HG03196 (cell line): ENCODE results near the gene ZBTB20.

Experiments used
- ATAC-seq: cut with Tn5 transposase; IDR thresholded peaks from one replicate; pipeline ENCODE4 v1.9.1; 2021; ENCODE audit not compliant: unreplicated experiment

Gene ZBTB20

DNA sequence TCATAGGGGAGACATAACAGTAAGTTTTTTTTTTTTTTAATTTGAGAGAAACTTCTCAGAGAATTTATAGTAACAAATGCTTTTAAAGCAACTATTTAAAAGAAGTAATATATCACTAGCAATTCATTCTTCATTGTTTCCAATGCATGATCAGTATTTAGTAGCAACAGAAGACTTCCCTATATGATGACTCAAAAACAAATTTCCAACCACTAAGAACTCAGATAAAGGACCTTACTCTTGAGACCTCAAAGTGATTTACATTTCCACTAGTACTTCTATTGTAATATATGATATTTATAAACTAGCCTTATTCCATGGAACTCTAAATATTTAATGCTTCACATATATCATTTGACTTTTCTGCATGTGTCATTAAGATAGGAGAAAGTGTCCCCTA, 356.3 kb downstream of the ZBTB20 start:
- no peak for ATAC-seq

DNA sequence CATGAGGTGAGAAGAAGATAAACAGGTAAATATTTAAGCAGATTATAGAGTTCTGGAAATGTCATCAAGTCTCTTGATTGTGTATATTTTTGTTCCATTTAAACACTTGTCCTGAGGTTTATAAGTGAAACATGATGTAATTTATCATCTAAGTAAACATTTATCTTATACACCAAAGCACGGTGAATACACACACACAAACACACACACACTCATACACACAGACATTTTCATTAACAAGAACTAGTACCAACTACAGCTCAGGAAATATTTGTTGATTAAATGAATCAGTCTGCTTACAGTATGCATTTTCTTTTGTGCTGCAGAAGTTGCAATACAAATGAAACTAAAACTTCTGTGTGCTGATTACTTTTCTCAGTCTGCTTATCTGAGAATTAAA, 357.3 kb downstream of the ZBTB20 start:
- no peak for ATAC-seq

DNA sequence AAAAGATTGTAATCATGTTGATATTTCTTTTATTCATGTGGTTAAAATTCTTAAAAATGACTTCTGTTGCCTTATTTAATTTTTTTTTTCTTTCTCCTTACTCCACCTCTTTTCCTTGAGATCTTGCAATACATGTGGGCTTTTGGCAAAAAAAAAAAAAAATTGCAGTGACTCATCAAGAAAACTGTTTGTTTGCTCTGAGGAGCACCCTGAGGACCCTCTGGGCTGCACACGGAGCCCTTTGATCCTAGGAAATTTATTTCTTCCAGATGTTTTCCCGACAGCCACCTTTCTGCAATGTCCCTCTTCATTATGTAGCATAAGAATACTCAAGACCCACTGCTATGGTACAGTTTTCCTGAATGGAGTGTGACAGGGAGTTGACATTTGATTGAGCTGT, 371.7 kb downstream of the ZBTB20 start:
- ATAC-seq, result no peak

DNA sequence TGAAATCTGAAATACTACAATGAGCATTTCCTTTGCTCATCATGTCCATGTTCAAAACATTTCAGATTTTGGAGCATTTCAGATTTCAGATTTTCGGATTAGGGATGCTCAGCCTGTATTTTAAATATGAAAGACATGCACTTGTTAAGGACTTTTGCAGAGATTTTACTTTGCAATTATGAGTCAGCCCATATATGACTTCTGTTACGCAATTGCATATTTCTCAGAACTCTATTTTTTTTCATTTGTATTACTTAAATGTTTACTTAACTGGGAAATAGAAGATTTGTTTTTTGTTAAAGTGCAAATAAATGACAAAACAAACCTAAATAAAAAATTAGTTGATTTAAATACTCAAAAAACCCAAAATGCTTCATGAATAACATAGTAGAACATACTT, 376.2 kb downstream of the ZBTB20 start:
- ATAC-seq, result no peak

DNA sequence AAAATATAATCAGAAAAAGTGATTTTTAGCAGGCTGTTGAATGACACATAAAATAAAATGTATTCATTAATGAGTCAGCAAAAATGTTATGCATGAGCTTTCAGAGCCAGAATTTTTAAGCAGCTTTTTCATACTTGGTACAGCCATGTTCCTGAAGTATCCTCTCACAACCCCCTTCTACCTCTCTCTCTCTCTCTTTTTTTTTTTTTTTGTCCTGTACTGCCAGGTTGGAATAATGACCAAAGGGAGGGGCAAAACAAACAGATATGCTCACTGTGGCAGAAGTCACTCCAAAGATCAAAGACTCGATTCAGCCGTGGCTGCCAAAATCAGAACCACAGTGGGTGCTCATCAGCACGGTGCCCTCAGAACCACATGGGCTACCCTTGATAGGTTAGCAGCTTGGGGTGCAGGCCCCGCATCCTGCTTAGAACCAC, 383.0 kb downstream of the ZBTB20 start:
- ATAC-seq, result no peak

DNA sequence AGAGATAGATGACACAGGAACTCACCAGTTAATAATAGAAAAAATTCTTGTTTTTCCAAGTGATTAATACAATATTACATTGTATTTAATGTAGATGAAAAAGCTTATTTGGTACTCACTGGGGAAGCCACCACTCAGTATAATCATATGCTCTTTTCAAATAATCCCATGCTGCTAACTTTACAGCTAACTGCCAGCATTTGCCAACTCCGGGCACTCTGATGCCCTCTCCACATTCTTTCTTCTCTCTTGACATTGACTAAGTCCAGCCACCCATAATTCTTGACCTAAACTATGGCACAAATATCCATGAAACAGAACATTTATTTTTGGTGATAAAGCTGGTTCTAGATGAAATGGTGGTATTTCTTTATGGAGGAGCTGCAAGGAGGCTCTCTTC, 384.9 kb downstream of the ZBTB20 start:
- no peak for ATAC-seq

DNA sequence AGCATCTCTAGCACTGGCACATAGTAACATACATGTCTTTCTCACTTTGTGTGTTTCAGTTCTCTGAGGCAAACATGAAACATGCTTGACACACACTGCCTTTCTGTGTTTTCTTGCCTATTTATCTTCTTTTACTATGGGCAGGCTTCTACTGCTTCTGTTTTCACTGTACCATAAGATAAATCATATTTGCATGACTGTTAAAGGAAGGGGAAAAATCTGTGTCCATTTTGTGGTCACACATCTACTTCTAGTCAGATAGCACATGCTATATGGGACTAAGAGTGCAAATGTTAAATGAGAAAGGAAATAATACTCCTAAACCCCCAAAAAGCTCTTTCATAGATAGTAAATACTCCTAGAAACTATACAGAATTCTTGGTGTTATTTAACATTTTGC, 386.4 kb downstream of the ZBTB20 start:
- ATAC-seq, result no peak

DNA sequence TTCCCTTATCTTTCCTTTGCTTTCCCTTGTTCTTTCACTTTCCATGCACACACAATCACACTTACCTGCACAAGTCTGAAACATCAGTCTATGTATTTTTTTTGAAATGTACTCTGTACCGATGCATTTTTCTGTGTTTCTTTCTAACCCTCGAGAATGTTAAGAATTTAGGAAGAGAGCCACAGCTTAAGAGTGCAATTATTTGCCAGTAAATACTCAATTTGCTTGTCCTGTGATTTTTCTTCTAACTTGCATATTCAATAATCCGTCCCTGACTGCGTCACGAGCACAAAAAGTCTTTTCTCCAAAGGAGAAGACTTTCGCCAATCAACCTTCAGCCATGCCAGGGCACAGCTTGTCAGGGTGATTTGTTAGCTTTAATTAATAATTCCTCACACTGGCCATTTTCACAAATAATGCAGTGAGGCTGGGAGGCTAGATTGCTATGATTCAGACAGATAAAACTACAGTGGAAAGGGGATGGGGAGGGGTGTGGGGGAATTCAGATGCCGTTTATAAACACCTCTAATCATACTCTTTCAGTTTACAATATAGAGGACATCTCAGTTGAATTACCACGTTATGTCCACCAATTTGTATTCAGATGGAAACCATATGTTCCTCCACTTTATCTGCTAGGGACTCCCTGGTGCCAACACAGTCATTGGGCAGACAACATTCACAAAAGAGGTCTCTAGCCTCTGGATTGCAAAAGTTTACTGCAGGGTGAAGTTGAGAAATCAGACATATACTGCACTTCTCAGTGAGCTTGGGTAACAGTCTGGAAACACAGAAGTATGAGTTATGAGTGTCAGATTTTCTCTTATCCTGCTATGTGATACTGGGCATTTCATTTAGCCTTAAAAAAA, 388.0 kb downstream of the ZBTB20 start:
- no peak for ATAC-seq

DNA sequence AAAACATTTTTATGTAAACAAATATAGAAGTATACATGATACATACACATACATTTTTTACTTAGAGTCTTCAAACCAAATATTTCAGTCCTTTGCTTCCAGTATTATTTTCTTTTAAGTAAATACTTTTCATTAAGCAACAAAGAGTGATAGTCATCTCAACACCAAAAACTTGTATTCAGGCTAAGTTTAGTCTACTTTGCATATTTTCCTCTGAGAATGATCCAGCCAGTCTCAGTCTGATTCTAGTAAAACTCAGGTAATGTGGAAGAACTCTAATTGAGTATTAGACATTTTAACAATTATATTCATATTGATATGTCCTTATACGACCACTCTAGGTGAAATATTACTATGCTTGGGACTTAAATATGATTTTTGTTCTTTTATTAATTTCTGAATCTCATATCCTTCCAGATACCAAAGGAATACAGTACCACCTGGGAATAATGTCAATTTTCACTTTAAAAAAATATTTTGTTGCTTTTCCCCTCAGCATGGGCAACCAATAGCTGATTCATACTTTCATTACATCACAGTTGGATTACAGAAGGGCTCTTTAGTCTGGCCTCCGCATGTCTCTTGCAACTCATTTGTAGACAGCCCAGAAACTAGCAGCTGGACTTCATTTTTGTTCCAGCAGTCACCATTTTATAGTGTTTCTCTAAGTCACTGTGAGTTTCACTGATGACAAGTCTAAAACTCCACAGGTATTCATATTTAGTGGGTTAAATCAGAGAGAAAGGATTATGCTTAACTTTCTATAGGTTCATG, 390.4 kb downstream of the ZBTB20 start:
- ATAC-seq, result peak; percentile 52

DNA sequence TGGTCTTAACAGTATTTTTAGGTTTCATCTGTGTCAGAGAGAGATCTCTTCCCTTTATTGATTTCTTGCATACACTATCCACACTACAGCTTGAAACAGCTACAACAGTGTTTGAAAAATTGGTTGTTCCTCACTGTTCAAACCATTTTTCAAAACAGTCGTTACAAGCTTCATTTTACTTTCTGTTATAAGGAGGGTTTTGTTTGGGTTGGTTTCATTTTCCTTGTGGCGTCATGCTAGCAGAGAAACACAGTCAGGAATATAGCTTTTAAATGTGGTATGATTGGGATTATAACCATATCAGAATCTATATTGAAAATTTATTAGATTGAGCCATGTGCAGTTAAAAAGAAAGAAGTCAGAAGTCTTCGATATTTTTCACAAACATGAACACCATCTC, 400.6 kb downstream of the ZBTB20 start:
- ATAC-seq, result no peak

DNA sequence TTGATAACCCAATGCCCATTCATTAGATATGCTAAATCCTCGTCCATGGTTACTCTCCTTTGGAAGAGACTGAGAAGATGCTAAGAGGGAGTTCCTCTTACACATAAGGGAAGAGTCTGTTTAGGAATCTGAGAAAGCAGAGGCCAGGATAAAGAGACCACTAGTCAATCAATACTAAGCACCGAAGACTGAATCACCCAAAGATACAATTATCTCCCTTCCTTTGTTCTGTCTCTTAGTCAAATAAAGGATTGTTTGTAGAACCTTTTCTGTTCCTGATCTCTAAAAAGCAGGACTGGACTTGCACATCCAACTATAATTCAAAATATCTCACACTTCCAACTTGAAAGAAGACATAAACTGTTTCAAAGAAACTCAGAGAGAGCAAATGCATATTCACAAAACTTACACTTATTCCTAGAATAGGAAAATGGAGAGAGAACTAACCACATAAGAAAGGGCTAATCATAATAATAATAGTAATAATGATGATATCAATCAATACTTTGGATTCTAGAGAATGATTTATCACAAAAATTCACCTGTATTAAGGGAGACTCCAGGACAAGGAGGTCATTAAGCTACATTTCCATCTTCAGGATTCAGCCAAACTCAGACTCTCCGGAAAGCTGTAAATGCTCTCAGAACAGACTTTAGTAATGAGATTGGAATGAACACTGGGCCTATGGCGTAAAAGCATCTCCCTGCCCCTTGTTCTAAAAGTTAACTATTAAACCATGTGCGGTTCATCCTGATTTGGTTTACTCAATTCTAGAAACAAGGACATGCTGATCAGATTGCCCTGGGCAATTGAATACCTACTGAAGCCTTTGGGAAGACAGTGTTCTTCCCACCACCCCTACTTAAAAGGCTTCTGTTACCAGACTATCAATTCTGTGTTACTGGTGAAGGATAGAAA, 401.5 kb downstream of the ZBTB20 start:
- ATAC-seq, result no peak

DNA sequence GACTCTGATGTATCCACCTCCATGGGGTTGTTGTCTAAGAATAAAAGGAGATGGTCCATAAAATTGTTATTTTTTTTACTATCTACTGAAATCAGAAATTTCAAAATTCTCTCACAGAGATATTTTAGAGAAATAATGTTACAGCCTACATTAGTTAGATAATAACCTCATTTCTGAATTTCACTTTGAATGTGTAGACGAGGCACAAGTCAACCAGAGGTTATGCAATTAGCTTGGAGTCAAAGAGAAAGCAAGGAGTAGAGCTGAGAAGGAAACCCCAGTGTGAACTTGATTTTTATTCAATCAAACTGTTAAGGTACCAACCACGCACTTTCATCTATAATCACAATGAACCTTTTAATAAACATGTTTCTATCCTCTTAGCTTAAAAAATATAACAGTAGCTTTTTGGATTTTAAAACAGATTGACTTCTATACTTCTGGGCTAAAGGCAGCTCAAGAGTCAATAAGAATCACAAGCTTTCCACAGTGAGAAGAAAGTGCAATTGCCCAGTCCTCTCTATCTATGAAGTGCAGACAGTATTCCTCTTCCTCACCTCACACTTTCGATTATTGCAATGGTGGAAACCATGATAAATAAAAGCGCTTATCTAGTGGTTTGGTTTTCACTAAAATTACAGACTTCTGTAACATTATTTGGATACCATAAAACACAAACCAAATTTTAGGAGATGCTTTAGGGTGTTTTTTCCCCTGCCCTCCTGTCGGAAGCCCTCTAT, 403.2 kb downstream of the ZBTB20 start:
- no peak for ATAC-seq

DNA sequence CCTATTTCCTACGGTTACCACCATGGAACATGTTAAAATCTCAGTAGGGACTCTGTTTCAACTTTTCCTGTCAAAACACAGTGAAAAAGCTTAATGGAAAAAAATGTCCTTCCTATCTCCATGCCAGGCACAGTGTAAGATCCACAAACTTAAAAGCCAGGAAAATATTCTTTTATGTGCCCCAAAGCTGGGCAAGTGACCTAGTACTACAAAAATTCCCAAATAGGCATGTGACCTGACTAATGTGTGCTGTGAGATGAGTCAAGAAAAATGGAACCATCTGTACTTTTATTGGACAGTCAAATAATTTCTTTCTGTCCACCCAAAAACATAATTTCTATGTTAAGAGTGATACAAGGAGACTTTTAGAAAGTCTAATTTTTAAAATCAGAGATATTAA, 406.0 kb downstream of the ZBTB20 start:
- no peak for ATAC-seq

DNA sequence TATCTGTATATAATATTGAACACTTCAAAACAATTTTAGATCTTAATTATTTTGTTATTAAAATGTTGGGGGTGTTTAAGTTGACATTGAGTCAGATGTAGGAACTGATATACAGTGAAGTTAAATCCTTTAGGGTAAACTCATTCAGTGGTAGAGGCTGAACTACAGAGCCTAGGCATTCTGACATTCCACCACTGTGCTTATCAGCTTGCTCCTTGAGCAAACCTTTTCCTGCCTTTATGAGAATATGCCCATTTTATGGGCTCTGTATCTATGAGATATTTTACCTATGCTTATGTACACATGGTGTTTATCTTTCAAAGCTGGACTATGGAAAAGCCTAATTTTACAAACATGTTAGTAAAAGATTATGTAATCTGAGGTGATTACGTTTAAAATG, 407.5 kb downstream of the ZBTB20 start:
- ATAC-seq, result no peak

DNA sequence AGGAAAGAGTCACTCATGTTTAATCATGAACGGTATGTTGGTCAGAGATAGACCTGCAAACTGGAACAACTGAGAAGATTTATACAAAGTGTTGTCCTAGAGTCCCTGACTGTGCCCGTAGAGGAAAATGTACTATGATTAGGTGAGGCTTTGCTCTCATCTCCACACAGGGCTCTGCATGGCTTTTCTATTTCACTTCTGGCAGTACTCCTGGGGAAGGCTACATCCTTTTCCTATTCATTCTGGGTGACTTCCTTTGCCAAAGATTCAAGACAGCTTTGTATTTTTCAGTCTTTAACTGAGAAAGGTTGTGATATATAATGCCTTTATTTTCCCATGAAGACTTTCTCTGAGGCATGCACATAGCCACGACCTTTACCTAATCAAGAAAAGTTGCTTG, 414.7 kb downstream of the ZBTB20 start:
- ATAC-seq, result no peak

DNA sequence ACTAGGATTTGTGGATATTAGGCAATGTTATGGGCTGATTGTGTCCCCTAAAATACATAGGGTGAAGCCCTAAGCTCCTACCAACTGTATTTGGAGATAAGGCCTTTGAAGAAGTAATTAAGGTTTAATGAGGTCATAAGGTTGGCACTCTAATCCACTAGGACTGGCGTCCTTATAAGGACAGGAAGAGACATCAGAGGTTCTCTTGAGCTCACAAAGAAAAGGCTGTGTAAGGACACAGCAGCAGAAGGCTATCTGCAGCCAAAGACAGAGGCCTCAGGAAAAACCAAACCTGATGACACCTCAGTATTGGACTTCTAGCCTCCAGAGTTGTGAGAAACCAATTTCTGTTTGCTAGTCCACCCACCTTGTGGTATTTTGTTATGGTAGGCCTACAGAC, 416.7 kb downstream of the ZBTB20 start:
- ATAC-seq, result no peak

DNA sequence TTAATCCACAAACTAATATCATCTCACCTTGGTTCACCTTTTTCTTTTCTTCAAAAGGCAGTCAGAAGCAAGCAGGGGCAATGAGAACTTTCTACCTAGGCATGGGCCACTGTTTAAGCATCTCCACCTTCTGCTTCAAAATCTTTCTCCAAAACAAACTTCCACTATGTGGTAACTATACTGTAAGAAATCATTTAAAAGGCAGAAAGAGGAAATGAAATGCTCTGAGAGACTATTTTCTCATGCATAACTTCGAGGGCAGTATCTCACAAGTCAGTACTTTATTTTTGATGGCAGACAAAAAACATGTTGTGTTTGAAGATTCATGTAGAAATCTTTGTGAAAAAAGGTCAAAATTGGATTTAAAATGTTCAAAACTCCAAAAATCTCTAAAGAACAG, 419.7 kb downstream of the ZBTB20 start:
- no peak for ATAC-seq

DNA sequence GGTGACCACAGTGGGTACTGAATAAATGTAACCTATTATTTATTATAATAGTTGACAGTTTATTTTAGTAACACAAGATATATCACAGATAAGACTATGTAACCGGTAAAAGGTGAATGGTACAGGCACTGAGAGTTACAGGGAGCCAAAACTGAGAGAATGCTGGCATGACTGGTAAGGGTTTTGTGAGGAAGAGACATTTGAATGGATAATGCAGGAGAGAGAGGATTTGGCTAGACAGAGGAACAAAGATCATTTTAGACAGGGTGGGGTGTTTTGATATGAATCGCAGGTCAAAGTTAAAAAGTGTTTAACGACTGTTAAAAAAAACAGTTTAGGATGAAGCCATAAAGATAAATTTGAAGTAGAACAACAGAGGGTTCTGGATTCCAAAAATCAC, 421.1 kb downstream of the ZBTB20 start:
- ATAC-seq, result no peak

DNA sequence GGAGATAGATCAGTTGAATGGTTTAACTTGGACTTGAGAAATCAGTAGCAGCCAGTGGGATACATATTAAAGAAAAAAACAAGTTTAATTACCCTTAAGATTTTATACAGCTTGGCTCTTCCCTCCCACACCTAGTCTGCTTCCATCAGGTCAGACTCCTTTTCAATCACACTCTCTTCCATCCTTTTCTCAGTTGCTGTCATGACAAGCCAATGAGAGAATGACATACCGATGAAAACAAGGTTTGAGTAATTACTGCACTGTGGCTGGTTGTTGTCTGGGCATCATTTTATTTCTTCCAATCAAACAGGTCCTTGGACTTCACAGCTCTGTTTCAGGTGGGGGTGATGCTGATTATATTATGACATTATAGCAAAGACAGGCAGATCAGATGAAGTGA, 424.6 kb downstream of the ZBTB20 start:
- no peak for ATAC-seq

DNA sequence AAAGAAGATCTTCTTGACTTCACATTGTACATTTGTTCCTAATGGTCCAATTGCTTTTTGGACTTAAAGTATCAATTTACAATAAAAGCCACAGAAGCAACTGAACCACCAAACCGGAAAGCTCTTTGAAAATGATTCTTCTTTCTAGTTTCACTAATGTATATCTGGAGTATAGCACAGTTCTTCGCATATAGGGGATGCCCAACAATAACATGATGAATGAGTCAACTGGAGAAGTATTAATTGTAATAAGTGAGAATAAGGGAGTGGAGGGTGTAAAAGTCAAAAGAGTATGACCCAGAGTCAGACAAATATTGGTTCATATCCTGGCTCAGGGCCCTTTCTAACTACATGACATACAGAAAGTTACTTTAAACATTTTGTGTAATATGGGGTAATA, 425.2 kb downstream of the ZBTB20 start:
- no peak for ATAC-seq

DNA sequence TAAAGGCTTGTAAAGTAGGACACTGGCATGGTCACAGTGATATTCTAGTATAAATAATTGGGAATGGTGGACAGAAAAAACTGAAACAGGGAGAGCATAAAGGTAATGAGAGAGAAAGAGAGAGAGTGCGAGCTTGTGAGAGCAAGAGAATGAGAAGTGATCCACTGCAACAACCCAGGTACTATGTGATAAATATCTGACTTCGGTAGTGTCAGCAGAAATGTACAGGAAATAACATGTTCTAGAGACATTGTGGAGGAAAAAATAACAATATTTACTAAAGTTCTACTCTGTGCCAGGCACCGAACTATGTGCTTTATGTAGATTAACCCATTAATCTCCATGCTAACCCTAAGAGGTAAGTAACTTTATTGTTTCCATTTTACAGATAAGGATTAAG, 425.9 kb downstream of the ZBTB20 start:
- ATAC-seq, result no peak
